Hematopoietic multipotent progenitor cell treated with erythropoietin and hydrocortisone succinate and interleukin-3 and kit ligand, for 15 days (in vitro differentiated cells): ENCODE results near the gene ZFP69.
A peak's percentile ranks its signal among the peaks of the same experiment; 100 is the strongest.

Source experiments
- DNase-seq: peaks from one replicate; pipeline ENCODE4 v3.0.0-alpha.2; 2015; ENCODE audit warnings: low spot score

The ZFP69 gene

GRCh38 chr1:40508375-40509341 lies 31.6 kb downstream of the ZFP69 start, which contains the start of gene EXO5:
Gene EXO5, plus strand, starts transcription at chr1:40508767. Its CDS starts 5,778 bp downstream, at chr1:40514545.
- peak; percentile 67 for DNase-seq

- DNase-seq = no peak
These were observed 42.4 kb downstream of the ZFP69 start for GRCh38 chr1:40519517-40519916.

GRCh38 chr1:40530735-40531380 lies 53.8 kb downstream of the ZFP69 start:
- DNase-seq = no peak

GRCh38 chr1:40531381-40532061 lies 54.4 kb downstream of the ZFP69 start, which contains the start of gene ZNF684:
Gene ZNF684, plus strand, starts transcription at chr1:40531637. Its CDS starts 1,530 bp downstream, at chr1:40533167.
- peak; percentile 75 for DNase-seq

GRCh38 chr1:40532062-40532389 lies 54.9 kb downstream of the ZFP69 start:
- no peak for DNase-seq

- peak; percentile 39 for DNase-seq
These were observed 55.8 kb downstream of the ZFP69 start for GRCh38 chr1:40532844-40533424.

GRCh38 chr1:40534589-40534988 lies 57.5 kb downstream of the ZFP69 start:
- no peak for DNase-seq

GRCh38 chr1:40535732-40536131 lies 58.6 kb downstream of the ZFP69 start:
- DNase-seq = no peak

GRCh38 chr1:40539338-40539737 lies 62.2 kb downstream of the ZFP69 start:
- no peak for DNase-seq
